Mesothelial cell of epicardium (in vitro differentiated cells): ENCODE results near the gene NAA15. TPM values are rescaled to one million over a fixed set of nuclear protein-coding genes. Genes with fewer than 3 reads are reported as not detected.

Source experiments
- DNase-seq, 2 experiments: peaks; one replicate each; pipeline ENCODE4 v3.0.0; 2021; ENCODE audit warnings: low spot score in 2 of 2; ENCODE audit not compliant: unreplicated experiment in 2 of 2
- H3K27ac Mint-ChIP-seq: 2 replicates; pipeline ENCODE4 v1.8.0; 2021; ENCODE audit warnings: mixed read lengths
- H3K27me3 Mint-ChIP-seq: 2 replicates; pipeline ENCODE4 v1.8.0; 2021; ENCODE audit warnings: low read depth, mixed read lengths
- H3K36me3 Mint-ChIP-seq: 2 replicates; pipeline ENCODE4 v1.8.0; 2021; ENCODE audit warnings: mixed read lengths
- H3K4me1 Mint-ChIP-seq: 2 replicates; pipeline ENCODE4 v1.8.0; 2021; ENCODE audit warnings: mixed read lengths
- H3K4me3 Mint-ChIP-seq: 2 replicates; pipeline ENCODE4 v1.8.0; 2021; ENCODE audit warnings: mild to moderate bottlenecking, moderate library complexity, mixed read lengths
- H3K9me3 Mint-ChIP-seq: 2 replicates; pipeline ENCODE4 v1.8.0; 2021; ENCODE audit warnings: mixed read lengths
- total RNA-seq: library from RNA; stranded (reverse); gene quantifications from 3 replicates; pipeline ENCODE4 v1.2.1, GENCODE V29; 2021
- TF ChIP-seq, protein P1 (sequence below): fragments of 200-600 bp; sonication (generic); IDR thresholded peaks from one replicate; pipeline ENCODE4 v1.5.0; 2021; ENCODE audit warnings: antibody characterized with exemption; ENCODE audit not compliant: unreplicated experiment

Gene NAA15
- total RNA-seq, 1 donor from 2014 or later = 58.5 TPM

DNA sequence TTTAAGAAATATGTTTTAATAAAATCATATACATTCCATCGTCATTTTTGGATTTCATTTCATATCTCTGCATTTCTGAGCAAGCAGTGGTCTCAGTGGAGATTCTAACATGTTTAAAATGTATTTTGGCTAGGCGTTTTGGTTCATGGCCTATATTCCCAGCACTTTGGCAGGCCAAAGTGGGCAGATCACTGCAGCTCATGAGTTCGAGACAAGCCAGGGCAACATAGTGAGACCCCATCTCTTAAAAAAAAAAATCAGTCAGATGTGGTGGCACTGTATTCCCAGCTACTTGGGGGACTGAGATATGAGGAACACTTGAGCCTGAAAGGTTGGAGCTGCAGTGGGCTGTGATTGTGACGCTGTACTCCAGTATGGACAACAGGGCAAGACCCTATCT, 85.1 kb downstream of the NAA15 start:
- Mint-ChIP-seq H3K27ac (no peak overlapping the region), H3K4me1 (peaks cover 3% of the 10 kb centered on the region), H3K27me3 (no peaks in the 10 kb centered on the region), H3K4me3 (no peak overlapping the region), H3K9me3 (peaks cover 3% of the 10 kb centered on the region), H3K36me3 (peaks cover 23% of the 10 kb centered on the region)
- DNase-seq = no peak
- TF ChIP-seq, protein P1, sequence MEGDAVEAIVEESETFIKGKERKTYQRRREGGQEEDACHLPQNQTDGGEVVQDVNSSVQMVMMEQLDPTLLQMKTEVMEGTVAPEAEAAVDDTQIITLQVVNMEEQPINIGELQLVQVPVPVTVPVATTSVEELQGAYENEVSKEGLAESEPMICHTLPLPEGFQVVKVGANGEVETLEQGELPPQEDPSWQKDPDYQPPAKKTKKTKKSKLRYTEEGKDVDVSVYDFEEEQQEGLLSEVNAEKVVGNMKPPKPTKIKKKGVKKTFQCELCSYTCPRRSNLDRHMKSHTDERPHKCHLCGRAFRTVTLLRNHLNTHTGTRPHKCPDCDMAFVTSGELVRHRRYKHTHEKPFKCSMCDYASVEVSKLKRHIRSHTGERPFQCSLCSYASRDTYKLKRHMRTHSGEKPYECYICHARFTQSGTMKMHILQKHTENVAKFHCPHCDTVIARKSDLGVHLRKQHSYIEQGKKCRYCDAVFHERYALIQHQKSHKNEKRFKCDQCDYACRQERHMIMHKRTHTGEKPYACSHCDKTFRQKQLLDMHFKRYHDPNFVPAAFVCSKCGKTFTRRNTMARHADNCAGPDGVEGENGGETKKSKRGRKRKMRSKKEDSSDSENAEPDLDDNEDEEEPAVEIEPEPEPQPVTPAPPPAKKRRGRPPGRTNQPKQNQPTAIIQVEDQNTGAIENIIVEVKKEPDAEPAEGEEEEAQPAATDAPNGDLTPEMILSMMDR = no peak

DNA sequence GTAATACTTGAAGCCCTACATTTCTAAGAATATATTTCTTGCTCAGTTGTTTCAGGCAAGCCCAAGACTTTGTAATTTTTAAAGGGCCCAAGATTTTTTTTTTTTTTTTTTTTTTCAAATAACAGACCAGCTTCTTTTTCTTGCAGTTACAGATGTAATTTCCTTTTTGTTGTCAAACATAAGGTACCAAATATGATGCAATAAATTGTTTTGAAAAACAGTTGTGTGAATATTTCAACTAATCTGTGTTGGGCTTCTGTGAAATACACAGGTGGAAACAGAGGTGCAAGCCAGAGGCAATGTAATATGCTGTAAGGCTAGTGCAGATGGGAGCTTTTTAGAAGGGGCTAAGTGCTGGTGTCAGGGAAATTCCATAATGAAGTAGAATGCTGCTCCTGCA, 87.8 kb downstream of the NAA15 start:
- no peak overlapping the region for H3K4me3 Mint-ChIP-seq
- no peak overlapping the region for H3K27ac Mint-ChIP-seq
- TF ChIP-seq, protein P1 = no peak
- H3K4me1 Mint-ChIP-seq = no peaks in the 10 kb centered on the region
- peaks cover 3% of the 10 kb centered on the region for H3K9me3 Mint-ChIP-seq
- DNase-seq = no peak
- peaks cover 37% of the 10 kb centered on the region for H3K36me3 Mint-ChIP-seq
- no peaks in the 10 kb centered on the region for H3K27me3 Mint-ChIP-seq

DNA sequence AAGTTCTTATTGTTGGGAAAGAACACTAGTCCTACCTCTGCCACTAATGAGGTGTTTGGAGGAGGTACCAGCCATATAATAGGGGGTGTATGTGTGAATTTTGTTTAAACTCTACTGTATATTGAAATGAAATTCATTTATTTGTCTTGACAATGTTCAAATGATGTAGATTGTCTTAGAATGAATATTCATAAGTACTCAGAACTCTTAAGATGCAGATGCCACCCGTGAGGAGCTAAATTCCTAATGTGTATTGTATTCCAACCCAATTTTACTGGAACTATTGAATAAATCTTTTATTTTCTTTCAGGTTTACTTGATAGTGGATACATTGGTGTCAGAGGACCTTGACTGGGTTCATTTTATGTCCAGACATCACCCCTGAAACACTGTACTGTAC, 88.7 kb downstream of the NAA15 start:
- Mint-ChIP-seq H3K27ac (no peak overlapping the region), H3K27me3 (no peaks in the 10 kb centered on the region), H3K36me3 (peaks cover 35% of the 10 kb centered on the region), H3K9me3 (peaks cover 3% of the 10 kb centered on the region), H3K4me3 (no peak overlapping the region), H3K4me1 (no peaks in the 10 kb centered on the region)
- TF ChIP-seq, protein P1 = no peak
- DNase-seq = no peak

DNA sequence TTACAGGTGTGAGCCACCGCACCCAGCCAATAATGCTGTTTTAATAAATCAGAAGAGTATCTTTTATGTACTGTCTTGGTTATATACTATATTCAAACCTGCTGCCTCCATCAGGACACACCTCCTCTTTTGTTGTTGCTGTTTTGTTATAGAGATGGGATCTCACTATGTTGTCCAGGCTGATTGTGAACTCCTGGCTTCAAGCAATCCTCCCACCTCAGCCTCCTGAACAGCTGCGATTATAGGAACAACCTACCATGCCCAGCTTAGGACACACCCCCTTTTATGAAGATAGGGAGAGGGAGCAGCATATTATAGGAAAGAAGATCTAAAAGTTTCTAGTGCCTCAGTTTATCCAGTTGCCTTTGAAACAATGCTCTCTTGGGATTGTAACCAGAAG, 90.4 kb downstream of the NAA15 start:
- Mint-ChIP-seq H3K36me3 (peaks cover 40% of the 10 kb centered on the region), H3K27me3 (no peaks in the 10 kb centered on the region), H3K9me3 (peaks cover 3% of the 10 kb centered on the region), H3K27ac (no peak overlapping the region), H3K4me3 (no peak overlapping the region), H3K4me1 (no peaks in the 10 kb centered on the region)
- DNase-seq = no peak
- TF ChIP-seq, protein P1 = no peak

DNA sequence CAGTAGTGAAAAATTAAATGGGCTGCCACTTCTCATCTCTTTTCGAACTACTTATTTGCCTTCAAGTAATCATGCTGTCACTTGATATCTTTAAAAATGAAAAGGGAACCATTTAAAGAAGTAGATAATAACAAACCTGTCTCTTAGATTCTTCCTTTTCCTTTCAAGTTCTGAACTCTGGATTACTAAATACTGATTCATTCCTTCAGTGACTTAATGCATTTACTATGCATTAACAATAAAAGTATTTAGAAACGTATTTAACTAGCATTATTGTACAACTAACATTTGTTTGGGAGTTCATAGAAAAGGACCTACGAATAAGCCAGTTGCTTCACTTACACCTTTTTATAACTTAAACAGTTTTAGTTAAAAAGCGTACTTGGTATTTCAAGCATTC, 91.5 kb downstream of the NAA15 start:
- H3K27ac Mint-ChIP-seq = peak overlapping the region; percentile 9
- no peaks in the 10 kb centered on the region for H3K4me1 Mint-ChIP-seq
- H3K27me3 Mint-ChIP-seq = no peaks in the 10 kb centered on the region
- TF ChIP-seq, protein P1 = no peak
- H3K9me3 Mint-ChIP-seq = peaks cover 7% of the 10 kb centered on the region
- H3K4me3 Mint-ChIP-seq = no peak overlapping the region
- H3K36me3 Mint-ChIP-seq = peaks cover 44% of the 10 kb centered on the region
- no peak for DNase-seq

DNA sequence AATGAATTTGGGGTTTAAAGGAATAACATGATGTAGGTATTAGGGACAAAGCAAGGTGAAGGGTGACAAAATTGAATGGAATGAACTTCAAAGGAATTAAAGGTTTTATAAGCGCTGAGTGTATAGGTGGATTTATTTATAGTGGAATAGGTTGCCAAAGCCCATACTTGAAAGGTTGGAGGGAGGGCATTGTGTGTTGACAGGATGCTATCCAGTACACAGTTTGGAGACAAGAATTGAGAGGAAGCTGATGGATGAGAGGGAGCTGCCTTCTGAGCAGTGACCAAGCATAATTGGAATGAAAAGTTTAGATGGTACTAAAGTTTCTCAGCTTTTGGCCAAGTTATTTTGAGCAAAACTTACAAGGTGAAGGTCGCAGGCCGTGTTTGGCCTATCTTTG, 100.1 kb downstream of the NAA15 start:
- H3K27me3 Mint-ChIP-seq = no peaks in the 10 kb centered on the region
- TF ChIP-seq, protein P1 = no peak
- H3K36me3 Mint-ChIP-seq = peaks cover 15% of the 10 kb centered on the region
- no peak for DNase-seq
- H3K27ac Mint-ChIP-seq = no peak overlapping the region
- H3K4me1 Mint-ChIP-seq = peaks cover 14% of the 10 kb centered on the region
- no peak overlapping the region for H3K4me3 Mint-ChIP-seq
- H3K9me3 Mint-ChIP-seq = peaks cover 10% of the 10 kb centered on the region
